Liver (tissue), 2 donors: ENCODE results near the gene STRBP.

ENCODE experiments used
- YY1 ChIP-seq: IDR thresholded peaks from 2 replicates; pipeline ENCODE4 v1.6.1; 2016; ENCODE audit warnings: antibody characterized with exemption, mild to moderate bottlenecking
- TF ChIP-seq, protein P1 (sequence below): fragments of 150-350 bp; IDR thresholded peaks from 2 replicates; pipeline ENCODE4 v1.5.1; 2017; ENCODE audit warnings: improper control_type of control experiment, low read depth, low read length; ENCODE audit not compliant: missing input control
- donor health status: healthy.

DNA sequence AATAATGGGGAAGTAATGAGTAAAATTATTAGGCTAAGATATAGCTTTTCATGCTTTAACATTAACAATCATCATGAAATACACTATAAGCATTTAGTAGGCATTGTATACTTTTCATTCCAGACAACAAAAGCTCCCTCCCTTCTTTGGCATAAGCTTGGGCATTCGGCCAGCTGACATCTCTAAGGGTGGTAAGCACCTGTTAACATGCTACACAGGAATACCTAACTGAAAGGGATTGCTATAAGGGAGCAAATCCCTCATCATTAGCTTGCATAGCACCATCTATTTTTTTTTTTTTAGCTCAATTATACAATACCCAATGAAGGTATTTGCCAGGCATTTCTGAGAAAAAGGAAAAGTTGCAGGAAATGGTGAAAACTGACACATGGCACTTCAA, 16.6 kb downstream of the STRBP start:
- TF ChIP-seq, protein P1, sequence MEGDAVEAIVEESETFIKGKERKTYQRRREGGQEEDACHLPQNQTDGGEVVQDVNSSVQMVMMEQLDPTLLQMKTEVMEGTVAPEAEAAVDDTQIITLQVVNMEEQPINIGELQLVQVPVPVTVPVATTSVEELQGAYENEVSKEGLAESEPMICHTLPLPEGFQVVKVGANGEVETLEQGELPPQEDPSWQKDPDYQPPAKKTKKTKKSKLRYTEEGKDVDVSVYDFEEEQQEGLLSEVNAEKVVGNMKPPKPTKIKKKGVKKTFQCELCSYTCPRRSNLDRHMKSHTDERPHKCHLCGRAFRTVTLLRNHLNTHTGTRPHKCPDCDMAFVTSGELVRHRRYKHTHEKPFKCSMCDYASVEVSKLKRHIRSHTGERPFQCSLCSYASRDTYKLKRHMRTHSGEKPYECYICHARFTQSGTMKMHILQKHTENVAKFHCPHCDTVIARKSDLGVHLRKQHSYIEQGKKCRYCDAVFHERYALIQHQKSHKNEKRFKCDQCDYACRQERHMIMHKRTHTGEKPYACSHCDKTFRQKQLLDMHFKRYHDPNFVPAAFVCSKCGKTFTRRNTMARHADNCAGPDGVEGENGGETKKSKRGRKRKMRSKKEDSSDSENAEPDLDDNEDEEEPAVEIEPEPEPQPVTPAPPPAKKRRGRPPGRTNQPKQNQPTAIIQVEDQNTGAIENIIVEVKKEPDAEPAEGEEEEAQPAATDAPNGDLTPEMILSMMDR = no peak
- TF ChIP-seq YY1 = no peak
